SK-N-SH (cell line): ENCODE results near the gene GMPR2. TPM values are rescaled to one million over a fixed set of nuclear protein-coding genes. Genes with fewer than 3 reads are reported as not detected.

Experiments used
- CTCF ChIA-PET: fragments of 300-600, 350-600 bp; formaldehyde crosslinking; extraction: SDS; loops from one replicate; lab custom pipeline; 2021; lab: Yijun Ruan, JAX
- POLR2A ChIA-PET: fragments of 350-600 bp; sonication (Branson Sonifier 250); formaldehyde crosslinking; extraction: SDS; loops from one replicate; lab custom pipeline; 2020; ENCODE audit warnings: antibody characterized with exemption, inconsistent platforms; lab: Yijun Ruan, JAX
- DNase-seq: peaks from one replicate; pipeline ENCODE4 v3.0.0; 2012
- H2AFZ ChIP-seq: fragments of 200-600 bp; sonication (generic); 2 replicates; pipeline ENCODE4 v1.8.1; 2016; ENCODE audit warnings: antibody characterized with exemption, mild to moderate bottlenecking, low read depth
- H3F3A ChIP-seq: fragments of 200-600 bp; sonication (generic); replicated peaks from 2 replicates; pipeline ENCODE3; 2016; ENCODE audit warnings: antibody characterized with exemption, mild to moderate bottlenecking; ENCODE audit not compliant: insufficient read depth
- H3K27ac ChIP-seq, 2 experiments: fragments of 200-500 bp in 1 of 2; fragments of 200-600 bp in 1 of 2; sonication (Bioruptor generic) in 1 of 2; sonication (generic), shearing (Covaris generic) in 1 of 2; 2 replicates each; pipeline versions ENCODE4 v1.5.1 to v1.6.1; 2014 to 2016; ENCODE audit warnings: low read depth in 2 of 2, inconsistent platforms in 1 of 2, low read length in 1 of 2, mild to moderate bottlenecking in 1 of 2, mixed read lengths in 1 of 2
- H3K27me3 ChIP-seq: fragments of 200-600 bp; sonication (generic), shearing (Covaris generic); 2 replicates; pipeline ENCODE4 v1.6.1; 2016; ENCODE audit warnings: mixed run types; ENCODE audit not compliant: insufficient read depth
- H3K36me3 ChIP-seq, 2 experiments: fragments of 200-500 bp in 1 of 2; fragments of 200-600 bp in 1 of 2; sonication (Bioruptor generic) in 1 of 2; sonication (generic) in 1 of 2; replicated peaks in 1 of 2; 2 replicates each; pipeline versions ENCODE3 to v1.5.1; 2014 to 2016; ENCODE audit warnings: low read length in 1 of 2, mild to moderate bottlenecking in 1 of 2; ENCODE audit not compliant: insufficient read depth in 2 of 2, control insufficient read depth in 1 of 2
- H3K4me1 ChIP-seq, 2 experiments: fragments of 200-500 bp in 1 of 2; fragments of 200-600 bp in 1 of 2; sonication (Bioruptor generic) in 1 of 2; sonication (generic), shearing (Covaris generic) in 1 of 2; 2 replicates each; pipeline versions ENCODE4 v1.5.1 to v1.6.1; 2014 to 2016; ENCODE audit warnings: low read depth in 1 of 2, low read length in 1 of 2, mixed run types in 1 of 2; ENCODE audit not compliant: insufficient read depth in 2 of 2, control insufficient read depth in 1 of 2
- H3K4me2 ChIP-seq: fragments of 200-600 bp; sonication (generic), shearing (Covaris generic); 2 replicates; pipeline ENCODE4 v1.6.1; 2017; ENCODE audit warnings: mixed run types
- H3K4me3 ChIP-seq, 2 experiments: fragments of 200-500 bp in 1 of 2; fragments of 200-600 bp in 1 of 2; sonication (Bioruptor generic) in 1 of 2; sonication (generic), shearing (Covaris generic) in 1 of 2; 2 replicates each; pipeline versions ENCODE4 v1.5.1 to v1.8.1; 2014 to 2016; ENCODE audit warnings: low read depth in 2 of 2, inconsistent platforms in 1 of 2, low read length in 1 of 2, mild to moderate bottlenecking in 1 of 2, mixed read lengths in 1 of 2, moderate library complexity in 1 of 2
- H3K79me2 ChIP-seq: fragments of 200-600 bp; sonication (generic); 2 replicates; pipeline ENCODE4 v1.8.1; 2017; ENCODE audit warnings: mild to moderate bottlenecking; ENCODE audit not compliant: insufficient read depth
- H3K9ac ChIP-seq: fragments of 200-600 bp; sonication (generic); 2 replicates; pipeline ENCODE4 v1.6.1; 2017; ENCODE audit warnings: mixed run types
- H3K9me2 ChIP-seq: fragments of 200-600 bp; sonication (generic); 2 replicates; pipeline ENCODE4 v1.6.1; 2017; ENCODE audit warnings: mixed run types
- H3K9me3 ChIP-seq: fragments of 200-600 bp; sonication (generic); 2 replicates; pipeline ENCODE4 v1.6.1; 2017; ENCODE audit warnings: mixed run types, mild to moderate bottlenecking, moderate library complexity
- H4K20me1 ChIP-seq: fragments of 200-600 bp; sonication (generic); 2 replicates; pipeline ENCODE4 v1.6.1; 2017; ENCODE audit warnings: mild to moderate bottlenecking, mixed run types; ENCODE audit not compliant: insufficient read depth
- CTCF ChIP-seq: fragments of 200-600 bp; sonication (generic); IDR thresholded peaks from 2 replicates; pipeline ENCODE4 v1.6.1; 2017; ENCODE audit warnings: antibody characterized with exemption, mild to moderate bottlenecking, moderate library complexity
- ELF1 ChIP-seq: IDR thresholded peaks from 2 replicates; pipeline ENCODE4 v1.4.0; 2012
- EZH2phosphoT487 ChIP-seq: fragments of 200-600 bp; sonication (generic); IDR thresholded peaks from 2 replicates; pipeline ENCODE4 v1.6.1; 2017; ENCODE audit warnings: low read depth, mixed run types, mild to moderate bottlenecking, antibody characterized with exemption, moderate library complexity, borderline replicate concordance
- FOSL2 ChIP-seq: IDR thresholded peaks from 2 replicates; pipeline ENCODE4 v1.4.0; 2012; ENCODE audit warnings: low read depth, mild to moderate bottlenecking, moderate library complexity, borderline replicate concordance
- MAX ChIP-seq: IDR thresholded peaks from 2 replicates; pipeline ENCODE4 v1.4.0; 2012; ENCODE audit warnings: low read depth
- MEF2A ChIP-seq: IDR thresholded peaks from 2 replicates; pipeline ENCODE4 v1.4.0; 2012; ENCODE audit warnings: low read depth, borderline replicate concordance
- NRF1 ChIP-seq: IDR thresholded peaks from 2 replicates; pipeline ENCODE4 v1.6.1; 2012; ENCODE audit warnings: low read depth, mild to moderate bottlenecking, low read length
- RAD21 ChIP-seq: IDR thresholded peaks from 2 replicates; pipeline ENCODE4 v1.6.1; 2012; ENCODE audit warnings: mild to moderate bottlenecking, low read length
- TAF1 ChIP-seq: IDR thresholded peaks from 2 replicates; pipeline ENCODE4 v1.6.1; 2012; ENCODE audit warnings: low read depth, mild to moderate bottlenecking, low read length, moderate library complexity, borderline replicate concordance
- TEAD4 ChIP-seq: IDR thresholded peaks from 2 replicates; pipeline ENCODE4 v1.4.0; 2012; ENCODE audit warnings: mild to moderate bottlenecking, borderline replicate concordance; ENCODE audit not compliant: insufficient read depth
- WGBS: methylation state at CpG from one replicate; pipeline ENCODE4 v1.1.6; 2017; ENCODE audit warnings: low lambda C conversion rate; 5-methylcytosine and 5-hydroxymethylcytosine counted together
- polyA plus RNA-seq, 3 experiments: library from polyadenylated mRNA; depleted of rRNA; stranded (reverse); fragments of >200 nt; gene quantifications; 2 replicates each; pipeline ENCODE4 v1.2.3, GENCODE V29; 2012
- TF ChIP-seq, protein P1 (sequence below): IDR thresholded peaks from 2 replicates; pipeline ENCODE4 v1.4.0; 2012; ENCODE audit warnings: low read depth, borderline replicate concordance
- TF ChIP-seq, protein P2 (sequence below): IDR thresholded peaks from 2 replicates; pipeline ENCODE4 v1.4.0; 2012; ENCODE audit warnings: low read depth, borderline replicate concordance

Gene GMPR2
- polyA plus RNA-seq, 1 of the 3 experiments (the other 2 are of a cell fraction): 97.0 TPM

- POLR2A ChIA-PET: no interaction called here
- Histone ChIP-seq H3K36me3 (no peaks in the 10 kb centered on the region), H3F3A (no peaks in the 10 kb centered on the region), H3K27me3 (no peaks in the 10 kb centered on the region), H3K4me1 (no peaks in the 10 kb centered on the region), H3K9me3 (no peaks in the 10 kb centered on the region), H2AFZ (no peak overlapping the region), H3K27ac (no peak overlapping the region), H4K20me1 (no peaks in the 10 kb centered on the region), H3K4me2 (no peak overlapping the region), H3K4me3 (no peak overlapping the region), H3K79me2 (no peaks in the 10 kb centered on the region), H3K9me2 (no peaks in the 10 kb centered on the region), H3K9ac (no peak overlapping the region)
- no peak for TF ChIP-seq EZH2phosphoT487
- TF ChIP-seq MAX: no peak
- CTCF ChIA-PET: interaction anchor here (1.3 to 4.5 kb wide), 3 partner anchors 8 to 83 kb away, joined by 5 to 31 read pairs (median 10); partner anchors contain the start of gene TINF2
- DNase-seq: no peak
- 73% methylated on average over 4 of the region's 4 CpGs for WGBS
These were observed 17.6 kb downstream of the GMPR2 start for GRCh38 chr14:24250354-24250753.

GRCh38 chr14:24251880-24252288 lies 19.2 kb downstream of the GMPR2 start:
- Histone ChIP-seq H3K9me2 (no peaks in the 10 kb centered on the region), H3K4me1 (no peaks in the 10 kb centered on the region), H4K20me1 (no peaks in the 10 kb centered on the region), H3K27me3 (no peaks in the 10 kb centered on the region), H3K4me3 (no peak overlapping the region), H3K27ac (no peak overlapping the region), H3K4me2 (no peak overlapping the region), H3F3A (no peaks in the 10 kb centered on the region), H3K36me3 (no peaks in the 10 kb centered on the region), H3K9ac (no peak overlapping the region), H3K9me3 (no peaks in the 10 kb centered on the region), H2AFZ (no peak overlapping the region), H3K79me2 (no peaks in the 10 kb centered on the region)
- ChIA-PET CTCF (interaction anchor here (1.5 to 4.5 kb wide), 5 partner anchors 9 to 56 kb away, joined by 4 to 31 read pairs (median 7); partner anchors contain the start of genes CIDEB and TINF2), POLR2A (interaction anchor here (0.6 kb wide), 1 partner anchor 239 kb away, joined by 3 read pairs; no protein-coding TSS in a partner anchor)
- DNase-seq: no peak
- TF ChIP-seq TEAD4 (no peak), MEF2A (no peak), FOSL2 (no peak; the same call in 1 of the 2 replicates), NRF1 (no peak), RAD21 (no peak), TAF1 (no peak), MAX (no peak), CTCF (no peak; the same call in 1 of the 2 replicates), ELF1 (no peak)
- TF ChIP-seq, protein P1, sequence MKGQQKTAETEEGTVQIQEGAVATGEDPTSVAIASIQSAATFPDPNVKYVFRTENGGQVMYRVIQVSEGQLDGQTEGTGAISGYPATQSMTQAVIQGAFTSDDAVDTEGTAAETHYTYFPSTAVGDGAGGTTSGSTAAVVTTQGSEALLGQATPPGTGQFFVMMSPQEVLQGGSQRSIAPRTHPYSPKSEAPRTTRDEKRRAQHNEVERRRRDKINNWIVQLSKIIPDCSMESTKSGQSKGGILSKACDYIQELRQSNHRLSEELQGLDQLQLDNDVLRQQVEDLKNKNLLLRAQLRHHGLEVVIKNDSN: no peak
- TF ChIP-seq, protein P2, sequence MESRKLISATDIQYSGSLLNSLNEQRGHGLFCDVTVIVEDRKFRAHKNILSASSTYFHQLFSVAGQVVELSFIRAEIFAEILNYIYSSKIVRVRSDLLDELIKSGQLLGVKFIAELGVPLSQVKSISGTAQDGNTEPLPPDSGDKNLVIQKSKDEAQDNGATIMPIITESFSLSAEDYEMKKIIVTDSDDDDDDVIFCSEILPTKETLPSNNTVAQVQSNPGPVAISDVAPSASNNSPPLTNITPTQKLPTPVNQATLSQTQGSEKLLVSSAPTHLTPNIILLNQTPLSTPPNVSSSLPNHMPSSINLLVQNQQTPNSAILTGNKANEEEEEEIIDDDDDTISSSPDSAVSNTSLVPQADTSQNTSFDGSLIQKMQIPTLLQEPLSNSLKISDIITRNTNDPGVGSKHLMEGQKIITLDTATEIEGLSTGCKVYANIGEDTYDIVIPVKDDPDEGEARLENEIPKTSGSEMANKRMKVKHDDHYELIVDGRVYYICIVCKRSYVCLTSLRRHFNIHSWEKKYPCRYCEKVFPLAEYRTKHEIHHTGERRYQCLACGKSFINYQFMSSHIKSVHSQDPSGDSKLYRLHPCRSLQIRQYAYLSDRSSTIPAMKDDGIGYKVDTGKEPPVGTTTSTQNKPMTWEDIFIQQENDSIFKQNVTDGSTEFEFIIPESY: no peak
- 80% methylated on average over 1 of the region's 1 CpG for WGBS
